ENCODE measurements around the gene INHBC.

DNA sequence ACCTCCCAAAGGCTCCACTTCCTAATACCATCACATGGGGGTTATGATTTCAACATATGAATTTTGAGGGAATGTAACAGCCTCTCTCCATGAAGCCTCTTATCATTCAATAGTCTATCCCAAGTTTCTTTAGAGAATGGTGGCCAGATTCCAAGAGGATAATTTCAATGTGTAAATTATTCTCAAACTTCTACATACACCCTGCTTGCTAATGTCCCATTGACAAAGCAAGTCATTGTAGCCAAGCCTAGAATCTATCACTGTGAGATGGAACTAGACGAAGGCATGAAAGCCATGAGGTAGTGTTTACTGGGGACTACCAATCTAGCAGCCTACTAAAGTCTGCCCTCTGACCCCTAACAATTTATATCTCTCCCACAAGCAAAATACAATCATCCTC is 3.8 kb downstream of the INHBC start:
- TF ChIP-seq CEBPB (IDR thresholded peaks at IDR 0.05; ENCODE audit: low read depth): no peak
- no peak for TF ChIP-seq POLR2A (IDR thresholded peaks at IDR 0.05; ENCODE audit: borderline replicate concordance, extremely low read depth, insufficient read depth, insufficient read length)
- TF ChIP-seq EZH2 (IDR thresholded peaks at IDR 0.05): no peak
- TF ChIP-seq, protein P1, sequence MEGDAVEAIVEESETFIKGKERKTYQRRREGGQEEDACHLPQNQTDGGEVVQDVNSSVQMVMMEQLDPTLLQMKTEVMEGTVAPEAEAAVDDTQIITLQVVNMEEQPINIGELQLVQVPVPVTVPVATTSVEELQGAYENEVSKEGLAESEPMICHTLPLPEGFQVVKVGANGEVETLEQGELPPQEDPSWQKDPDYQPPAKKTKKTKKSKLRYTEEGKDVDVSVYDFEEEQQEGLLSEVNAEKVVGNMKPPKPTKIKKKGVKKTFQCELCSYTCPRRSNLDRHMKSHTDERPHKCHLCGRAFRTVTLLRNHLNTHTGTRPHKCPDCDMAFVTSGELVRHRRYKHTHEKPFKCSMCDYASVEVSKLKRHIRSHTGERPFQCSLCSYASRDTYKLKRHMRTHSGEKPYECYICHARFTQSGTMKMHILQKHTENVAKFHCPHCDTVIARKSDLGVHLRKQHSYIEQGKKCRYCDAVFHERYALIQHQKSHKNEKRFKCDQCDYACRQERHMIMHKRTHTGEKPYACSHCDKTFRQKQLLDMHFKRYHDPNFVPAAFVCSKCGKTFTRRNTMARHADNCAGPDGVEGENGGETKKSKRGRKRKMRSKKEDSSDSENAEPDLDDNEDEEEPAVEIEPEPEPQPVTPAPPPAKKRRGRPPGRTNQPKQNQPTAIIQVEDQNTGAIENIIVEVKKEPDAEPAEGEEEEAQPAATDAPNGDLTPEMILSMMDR (IDR thresholded peaks at IDR 0.05 in 2 of 3, conservative IDR thresholded peaks at IDR 0.05 in 1 of 3; ENCODE audit: borderline replicate concordance in 1 of 3, insufficient read depth in 1 of 3, low read depth in 2 of 3, low read length in 2 of 3): no peak
- TF ChIP-seq RAD21 (IDR thresholded peaks at IDR 0.05; ENCODE audit: low read depth): no peak
- TF ChIP-seq POLR2AphosphoS5 (IDR thresholded peaks at IDR 0.05; ENCODE audit: low read depth, low read length): no peak
- TF ChIP-seq, protein P2, sequence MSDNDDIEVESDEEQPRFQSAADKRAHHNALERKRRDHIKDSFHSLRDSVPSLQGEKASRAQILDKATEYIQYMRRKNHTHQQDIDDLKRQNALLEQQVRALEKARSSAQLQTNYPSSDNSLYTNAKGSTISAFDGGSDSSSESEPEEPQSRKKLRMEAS (IDR thresholded peaks at IDR 0.05): no peak
- TF ChIP-seq, protein P3, sequence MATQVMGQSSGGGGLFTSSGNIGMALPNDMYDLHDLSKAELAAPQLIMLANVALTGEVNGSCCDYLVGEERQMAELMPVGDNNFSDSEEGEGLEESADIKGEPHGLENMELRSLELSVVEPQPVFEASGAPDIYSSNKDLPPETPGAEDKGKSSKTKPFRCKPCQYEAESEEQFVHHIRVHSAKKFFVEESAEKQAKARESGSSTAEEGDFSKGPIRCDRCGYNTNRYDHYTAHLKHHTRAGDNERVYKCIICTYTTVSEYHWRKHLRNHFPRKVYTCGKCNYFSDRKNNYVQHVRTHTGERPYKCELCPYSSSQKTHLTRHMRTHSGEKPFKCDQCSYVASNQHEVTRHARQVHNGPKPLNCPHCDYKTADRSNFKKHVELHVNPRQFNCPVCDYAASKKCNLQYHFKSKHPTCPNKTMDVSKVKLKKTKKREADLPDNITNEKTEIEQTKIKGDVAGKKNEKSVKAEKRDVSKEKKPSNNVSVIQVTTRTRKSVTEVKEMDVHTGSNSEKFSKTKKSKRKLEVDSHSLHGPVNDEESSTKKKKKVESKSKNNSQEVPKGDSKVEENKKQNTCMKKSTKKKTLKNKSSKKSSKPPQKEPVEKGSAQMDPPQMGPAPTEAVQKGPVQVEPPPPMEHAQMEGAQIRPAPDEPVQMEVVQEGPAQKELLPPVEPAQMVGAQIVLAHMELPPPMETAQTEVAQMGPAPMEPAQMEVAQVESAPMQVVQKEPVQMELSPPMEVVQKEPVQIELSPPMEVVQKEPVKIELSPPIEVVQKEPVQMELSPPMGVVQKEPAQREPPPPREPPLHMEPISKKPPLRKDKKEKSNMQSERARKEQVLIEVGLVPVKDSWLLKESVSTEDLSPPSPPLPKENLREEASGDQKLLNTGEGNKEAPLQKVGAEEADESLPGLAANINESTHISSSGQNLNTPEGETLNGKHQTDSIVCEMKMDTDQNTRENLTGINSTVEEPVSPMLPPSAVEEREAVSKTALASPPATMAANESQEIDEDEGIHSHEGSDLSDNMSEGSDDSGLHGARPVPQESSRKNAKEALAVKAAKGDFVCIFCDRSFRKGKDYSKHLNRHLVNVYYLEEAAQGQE (IDR thresholded peaks at IDR 0.05; ENCODE audit: low read depth): no peak
- TF ChIP-seq JUND (IDR thresholded peaks at IDR 0.05): no peak
